ENCODE data around the gene INPP4B. TPM values are rescaled to one million over a fixed set of nuclear protein-coding genes. Genes with fewer than 3 reads are reported as not detected.
A peak's percentile ranks its signal among the peaks of the same experiment; 100 is the strongest.

Gene INPP4B
- total RNA-seq, 1 experiment from 2014 or later, result 114 TPM

DNA sequence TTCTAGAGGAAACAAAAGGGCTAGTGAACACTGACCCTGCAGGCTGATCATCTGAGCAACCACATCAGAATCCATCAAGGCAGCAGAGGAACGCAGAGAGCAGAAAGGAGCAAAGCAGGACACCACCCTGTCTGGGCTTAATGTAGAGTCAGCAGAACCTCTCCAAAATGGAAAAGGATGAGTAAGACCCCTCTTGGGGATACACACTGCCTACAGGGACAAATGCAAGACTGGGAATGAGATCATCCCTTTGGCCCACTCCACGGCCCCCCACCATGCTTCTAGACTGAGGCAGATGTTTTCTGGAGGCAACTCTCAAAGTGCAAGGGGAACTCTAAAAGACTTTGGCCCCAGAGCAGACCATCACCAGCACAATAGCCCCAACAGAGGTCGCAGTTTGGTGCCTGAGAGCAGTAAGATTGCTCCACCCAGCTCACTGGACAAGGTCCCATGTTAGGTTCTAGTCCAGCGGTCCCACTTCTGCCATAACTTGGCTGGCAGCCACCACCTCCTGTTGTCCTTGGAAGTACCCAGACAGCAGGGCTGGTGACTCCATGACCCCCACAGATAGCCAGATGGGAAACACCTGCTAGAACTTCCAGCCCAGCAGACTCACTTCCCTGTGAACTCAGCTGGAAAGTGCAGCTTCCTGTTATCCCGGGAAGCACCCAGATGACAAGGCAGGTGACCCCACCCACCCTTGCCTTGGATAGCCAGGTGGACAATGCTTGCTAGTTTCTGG is 372.7 kb downstream of the INPP4B start:
- Mint-ChIP-seq H3K27me3 (ENCODE audit: unreplicated experiment) (no peaks in the 10 kb centered on the region), H3K36me3 (ENCODE audit: insufficient read depth, unreplicated experiment) (peaks cover 39% of the 10 kb centered on the region), H3K27ac (ENCODE audit: unreplicated experiment) (peak overlapping the region; percentile 97), H3K4me3 (ENCODE audit: low read depth, unreplicated experiment) (peak overlapping the region; percentile 83), H3K9me3 (ENCODE audit: low read depth, unreplicated experiment) (no peaks in the 10 kb centered on the region), H3K4me1 (ENCODE audit: low read depth, unreplicated experiment) (peaks cover 41% of the 10 kb centered on the region)
- CTCF ChIA-PET, result interaction anchor here (0.6 to 3.2 kb wide), 12 partner anchors 43 to 612 kb away, joined by 3 to 19 read pairs (median 4); partner anchors contain the start of gene INPP4B
- DNase-seq, result peak; percentile 66
- TF ChIP-seq, protein P1, sequence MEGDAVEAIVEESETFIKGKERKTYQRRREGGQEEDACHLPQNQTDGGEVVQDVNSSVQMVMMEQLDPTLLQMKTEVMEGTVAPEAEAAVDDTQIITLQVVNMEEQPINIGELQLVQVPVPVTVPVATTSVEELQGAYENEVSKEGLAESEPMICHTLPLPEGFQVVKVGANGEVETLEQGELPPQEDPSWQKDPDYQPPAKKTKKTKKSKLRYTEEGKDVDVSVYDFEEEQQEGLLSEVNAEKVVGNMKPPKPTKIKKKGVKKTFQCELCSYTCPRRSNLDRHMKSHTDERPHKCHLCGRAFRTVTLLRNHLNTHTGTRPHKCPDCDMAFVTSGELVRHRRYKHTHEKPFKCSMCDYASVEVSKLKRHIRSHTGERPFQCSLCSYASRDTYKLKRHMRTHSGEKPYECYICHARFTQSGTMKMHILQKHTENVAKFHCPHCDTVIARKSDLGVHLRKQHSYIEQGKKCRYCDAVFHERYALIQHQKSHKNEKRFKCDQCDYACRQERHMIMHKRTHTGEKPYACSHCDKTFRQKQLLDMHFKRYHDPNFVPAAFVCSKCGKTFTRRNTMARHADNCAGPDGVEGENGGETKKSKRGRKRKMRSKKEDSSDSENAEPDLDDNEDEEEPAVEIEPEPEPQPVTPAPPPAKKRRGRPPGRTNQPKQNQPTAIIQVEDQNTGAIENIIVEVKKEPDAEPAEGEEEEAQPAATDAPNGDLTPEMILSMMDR (IDR thresholded peaks at IDR 0.05; ENCODE audit: unreplicated experiment), result peak; percentile 18
- no TSS peak for BruUV-seq (replicated peaks)
- intact Hi-C loops (cut with micrococcal nuclease; ENCODE audit: unreplicated experiment), result loop anchor here (1.0 to 5.0 kb wide), 4 partner anchors 44 to 247 kb away; no protein-coding TSS in a partner anchor

DNA sequence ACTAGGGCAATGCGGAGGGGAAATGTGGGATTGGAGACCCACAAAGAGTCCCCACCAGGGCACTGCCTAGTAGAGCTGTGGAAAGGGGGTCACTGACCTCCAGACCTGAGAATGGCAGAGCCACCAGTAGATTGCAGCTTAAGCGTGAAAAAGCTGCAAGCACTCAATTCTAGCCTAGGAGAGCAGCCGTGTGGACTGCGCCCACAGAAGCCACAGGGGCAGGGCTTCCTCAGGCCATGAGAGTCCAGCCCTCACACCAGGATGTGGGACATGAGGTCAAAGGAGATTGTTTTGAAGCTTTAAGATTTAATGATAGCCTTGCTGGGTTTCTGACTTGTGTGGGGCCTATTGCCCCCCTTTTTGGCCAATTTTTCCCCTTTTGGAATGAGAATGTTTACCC is 379.0 kb downstream of the INPP4B start:
- Mint-ChIP-seq H3K27me3 (ENCODE audit: unreplicated experiment) (no peaks in the 10 kb centered on the region), H3K9me3 (ENCODE audit: low read depth, unreplicated experiment) (peaks cover 2% of the 10 kb centered on the region), H3K36me3 (ENCODE audit: insufficient read depth, unreplicated experiment) (peaks cover 46% of the 10 kb centered on the region), H3K4me3 (ENCODE audit: low read depth, unreplicated experiment) (no peak overlapping the region), H3K4me1 (ENCODE audit: low read depth, unreplicated experiment) (peaks cover 10% of the 10 kb centered on the region), H3K27ac (ENCODE audit: unreplicated experiment) (peak overlapping the region; percentile 41)
- no TSS peak for BruUV-seq (replicated peaks)
- no peak for DNase-seq
- TF ChIP-seq, protein P1 (IDR thresholded peaks at IDR 0.05; ENCODE audit: unreplicated experiment), result no peak
- CTCF ChIA-PET, result no interaction called here
- intact Hi-C loops (cut with micrococcal nuclease; ENCODE audit: unreplicated experiment), result no loop called here

DNA sequence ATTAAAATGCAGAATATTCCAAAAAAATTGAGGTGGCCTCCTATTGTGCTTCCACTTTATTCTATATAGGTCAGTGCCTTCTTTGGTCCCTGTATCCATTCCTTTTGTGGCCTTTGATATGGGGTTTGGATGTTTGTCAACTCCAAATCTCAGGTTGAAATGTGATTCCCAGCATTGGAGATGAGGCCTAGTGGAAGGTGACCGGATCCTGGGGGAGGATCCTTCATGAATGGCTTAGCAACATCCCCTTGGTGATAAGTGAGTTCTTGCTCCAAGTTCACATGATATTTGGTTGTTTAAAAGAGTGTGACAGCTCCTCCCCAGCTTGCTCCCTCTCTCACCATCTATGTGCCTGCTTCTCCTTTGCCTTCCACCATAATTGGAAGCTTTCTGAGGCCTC is 380.6 kb downstream of the INPP4B start:
- TF ChIP-seq, protein P1 (IDR thresholded peaks at IDR 0.05; ENCODE audit: unreplicated experiment), result no peak
- Mint-ChIP-seq H3K4me3 (ENCODE audit: low read depth, unreplicated experiment) (no peak overlapping the region), H3K27ac (ENCODE audit: unreplicated experiment) (peak overlapping the region; percentile 41), H3K4me1 (ENCODE audit: low read depth, unreplicated experiment) (peaks cover 10% of the 10 kb centered on the region), H3K9me3 (ENCODE audit: low read depth, unreplicated experiment) (peaks cover 2% of the 10 kb centered on the region), H3K27me3 (ENCODE audit: unreplicated experiment) (no peaks in the 10 kb centered on the region), H3K36me3 (ENCODE audit: insufficient read depth, unreplicated experiment) (peaks cover 58% of the 10 kb centered on the region)
- CTCF ChIA-PET, result no interaction called here
- no TSS peak for BruUV-seq (replicated peaks)
- intact Hi-C loops (cut with micrococcal nuclease; ENCODE audit: unreplicated experiment), result no loop called here
- no peak for DNase-seq

DNA sequence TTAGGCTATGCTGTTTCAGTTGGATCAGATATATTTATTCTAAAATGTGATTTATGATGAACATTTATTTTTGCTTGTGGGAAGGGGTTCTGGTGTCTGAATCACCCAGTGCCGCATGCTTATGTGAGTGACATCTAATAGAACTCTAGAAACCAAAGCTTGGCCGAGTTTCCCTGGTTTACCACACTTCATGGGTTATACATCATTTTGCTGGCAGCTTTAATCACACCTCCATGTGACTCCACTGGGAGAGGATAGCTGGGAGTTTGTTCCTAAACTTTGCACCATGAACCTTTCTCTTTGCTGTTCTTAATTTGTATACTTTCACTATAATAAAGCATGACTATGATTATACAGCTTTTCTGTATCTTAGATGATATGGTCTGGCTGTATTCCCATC is 382.9 kb downstream of the INPP4B start:
- DNase-seq, result no peak
- TF ChIP-seq, protein P1 (IDR thresholded peaks at IDR 0.05; ENCODE audit: unreplicated experiment), result no peak
- CTCF ChIA-PET, result interaction anchor here (1.1 kb wide), 1 partner anchor 18 kb away, joined by 3 read pairs; no protein-coding TSS in a partner anchor
- Mint-ChIP-seq H3K27ac (ENCODE audit: unreplicated experiment) (no peak overlapping the region), H3K36me3 (ENCODE audit: insufficient read depth, unreplicated experiment) (peaks cover 69% of the 10 kb centered on the region), H3K4me1 (ENCODE audit: low read depth, unreplicated experiment) (peaks cover 24% of the 10 kb centered on the region), H3K9me3 (ENCODE audit: low read depth, unreplicated experiment) (peaks cover 2% of the 10 kb centered on the region), H3K27me3 (ENCODE audit: unreplicated experiment) (no peaks in the 10 kb centered on the region), H3K4me3 (ENCODE audit: low read depth, unreplicated experiment) (no peak overlapping the region)
- BruUV-seq (replicated peaks), result no TSS peak
- intact Hi-C loops (cut with micrococcal nuclease; ENCODE audit: unreplicated experiment), result no loop called here
